ENCODE data around the gene ABCF2. TPM values are rescaled to one million over a fixed set of nuclear protein-coding genes. Genes with fewer than 3 reads are reported as not detected.
A peak's percentile ranks its signal among the peaks of the same experiment; 100 is the strongest.

Gene ABCF2
- total RNA-seq (2014; rRNA removed; shearing (Covaris generic)): 80.2 and 82.5 TPM in 2 replicates

DNA sequence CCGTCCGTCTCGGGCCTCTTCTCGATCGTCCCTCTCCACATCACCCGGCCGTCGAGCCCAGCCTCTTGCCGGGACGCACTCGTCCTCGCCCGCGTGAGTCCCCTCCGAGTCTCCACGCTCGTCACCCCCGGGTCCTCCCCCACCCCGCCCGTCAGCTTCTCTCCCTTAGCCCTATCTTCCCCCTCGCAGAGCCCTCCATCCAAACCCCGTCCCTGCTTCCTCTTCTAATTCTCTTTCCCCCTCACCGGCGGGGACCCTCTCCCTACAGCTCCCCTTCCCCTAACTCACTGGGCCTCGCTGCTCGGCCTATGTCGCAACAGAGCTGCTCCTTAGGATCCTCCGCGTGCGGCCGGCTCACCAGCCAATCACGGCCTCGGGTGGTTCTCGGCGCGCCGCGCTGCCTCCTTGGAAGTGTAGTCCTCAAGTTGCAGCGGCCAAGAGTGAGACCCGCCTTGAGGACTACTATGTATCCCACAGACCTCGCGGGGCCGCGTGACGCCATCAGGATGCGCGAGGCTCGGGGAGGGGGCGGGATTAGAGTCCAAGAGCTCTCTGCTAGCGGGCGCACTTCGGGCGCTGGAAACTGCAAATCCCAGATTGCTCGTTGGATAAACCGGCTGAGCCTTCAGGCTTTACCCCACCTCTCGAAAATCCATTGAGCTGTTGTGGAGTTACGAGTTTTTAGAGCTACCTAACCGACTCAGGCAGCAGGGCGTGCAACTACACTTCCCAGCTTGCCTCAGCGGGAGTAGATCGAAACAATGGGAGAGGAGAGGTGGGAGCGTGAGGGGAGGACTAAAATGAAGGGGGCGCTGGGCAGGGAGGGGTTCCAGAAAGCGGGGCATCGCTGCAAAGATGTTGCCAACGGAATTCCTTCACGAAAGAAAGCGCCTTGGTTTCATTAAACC is at the start of gene ABCF2:
Gene ABCF2, minus strand, starts transcription at position 331 of the 908 bp plus-strand sequence. CDS start 747 bp downstream, outside the sequence.
- DNase-seq (ENCODE audit: low spot score): peak; percentile 100

DNA sequence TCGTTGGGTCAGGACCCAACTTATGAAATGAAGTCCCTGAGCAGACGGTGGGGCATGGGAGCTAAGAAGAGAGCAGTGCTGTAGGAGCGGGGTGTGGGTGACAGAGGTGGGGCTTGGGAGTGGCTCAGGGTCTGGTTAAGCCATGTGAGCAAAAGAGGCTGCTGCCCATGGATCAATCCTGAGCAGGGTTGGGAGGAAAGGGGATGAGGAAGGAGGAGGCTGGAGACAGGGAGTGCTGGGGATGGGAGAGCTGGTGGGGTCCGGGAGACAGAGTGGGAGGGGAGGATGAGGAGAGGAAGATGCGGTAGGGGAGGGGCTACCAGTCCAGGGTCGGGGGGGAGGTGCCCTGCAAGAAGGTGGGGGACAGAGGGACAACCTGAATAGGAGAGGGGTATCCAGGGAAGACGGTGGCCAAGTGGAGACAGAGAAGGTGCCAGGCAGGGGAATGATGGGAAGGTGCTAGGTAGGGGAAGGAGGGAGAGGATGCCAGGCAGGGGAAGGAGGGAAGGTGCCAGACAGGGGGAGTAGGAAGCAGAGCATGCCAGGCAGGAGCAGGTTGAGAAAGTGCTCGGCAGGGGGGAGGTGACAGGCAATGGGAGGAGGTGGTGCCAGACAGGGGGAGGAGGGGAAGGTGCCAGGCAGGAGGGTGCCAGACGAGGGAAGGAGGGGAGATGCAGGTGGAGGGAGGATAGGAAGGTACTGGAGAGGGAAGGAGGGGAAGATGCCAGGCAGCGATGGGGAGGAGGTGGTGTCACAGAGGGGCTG is 49.0 kb upstream of the ABCF2 start:
- no peak for DNase-seq (ENCODE audit: low spot score)

DNA sequence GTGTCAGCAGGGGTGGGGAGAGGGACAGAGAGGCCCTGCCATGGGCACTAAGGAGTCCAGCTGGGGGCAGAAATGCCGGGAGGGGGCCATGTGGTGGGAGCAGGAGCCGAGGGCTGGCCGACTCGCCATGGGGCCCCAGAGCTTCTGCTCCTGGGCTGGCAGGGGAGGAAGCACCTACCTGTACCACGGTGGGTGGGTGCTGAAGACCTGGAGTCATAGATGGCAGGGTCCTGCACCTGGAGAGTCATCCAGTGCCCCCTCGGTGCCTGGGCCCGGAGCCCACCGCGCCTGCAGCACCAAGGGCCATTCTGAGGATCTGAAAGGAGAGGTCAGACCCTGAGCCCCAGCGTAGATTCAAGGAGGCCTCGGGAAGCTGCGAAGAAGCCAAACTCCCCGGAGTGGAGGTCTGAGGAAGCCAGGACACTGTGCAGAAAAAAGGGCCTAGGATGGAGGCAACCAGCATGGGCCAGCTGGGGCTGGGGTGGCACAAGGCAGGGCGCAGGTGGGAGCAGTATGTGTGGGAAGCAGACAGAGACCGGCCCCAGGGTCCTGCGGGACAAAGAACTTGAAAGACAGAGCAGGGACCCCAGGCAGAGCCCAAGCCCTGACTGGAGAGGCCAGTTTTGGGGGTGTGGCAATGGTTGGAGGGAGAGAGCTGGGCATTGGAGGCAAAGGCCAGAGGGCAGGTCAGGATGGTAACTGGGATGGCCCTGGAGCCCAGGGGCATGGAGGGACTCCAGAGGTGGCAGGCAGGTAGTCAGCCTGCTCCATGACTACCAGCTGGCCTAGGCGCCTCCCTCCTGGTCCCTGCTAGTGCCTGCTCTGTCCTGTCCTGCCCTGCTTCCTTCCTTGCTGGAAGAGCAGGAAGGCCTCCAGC is 48.2 kb upstream of the ABCF2 start:
- no peak for DNase-seq (ENCODE audit: low spot score)

DNA sequence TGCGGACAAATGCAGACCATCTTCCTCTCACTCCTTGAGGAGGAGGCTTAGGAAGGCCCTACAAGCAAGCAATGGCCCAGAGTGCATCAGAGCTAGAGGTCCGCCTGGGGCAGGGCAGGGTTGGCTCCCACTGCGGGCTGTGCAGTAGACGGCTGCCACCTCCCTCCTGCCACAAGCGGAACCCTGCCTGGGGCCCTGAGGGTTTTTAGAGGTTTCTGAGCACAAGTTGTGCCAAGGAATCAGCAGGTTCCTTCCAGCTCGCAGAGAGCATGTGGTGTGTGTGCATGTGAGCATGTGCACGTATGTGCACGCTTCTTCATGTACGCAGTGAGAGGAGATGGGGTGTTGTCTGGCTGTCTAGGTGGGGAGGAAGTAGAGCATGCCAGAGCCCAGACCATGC is 47.4 kb upstream of the ABCF2 start:
- no peak for DNase-seq (ENCODE audit: low spot score)

DNA sequence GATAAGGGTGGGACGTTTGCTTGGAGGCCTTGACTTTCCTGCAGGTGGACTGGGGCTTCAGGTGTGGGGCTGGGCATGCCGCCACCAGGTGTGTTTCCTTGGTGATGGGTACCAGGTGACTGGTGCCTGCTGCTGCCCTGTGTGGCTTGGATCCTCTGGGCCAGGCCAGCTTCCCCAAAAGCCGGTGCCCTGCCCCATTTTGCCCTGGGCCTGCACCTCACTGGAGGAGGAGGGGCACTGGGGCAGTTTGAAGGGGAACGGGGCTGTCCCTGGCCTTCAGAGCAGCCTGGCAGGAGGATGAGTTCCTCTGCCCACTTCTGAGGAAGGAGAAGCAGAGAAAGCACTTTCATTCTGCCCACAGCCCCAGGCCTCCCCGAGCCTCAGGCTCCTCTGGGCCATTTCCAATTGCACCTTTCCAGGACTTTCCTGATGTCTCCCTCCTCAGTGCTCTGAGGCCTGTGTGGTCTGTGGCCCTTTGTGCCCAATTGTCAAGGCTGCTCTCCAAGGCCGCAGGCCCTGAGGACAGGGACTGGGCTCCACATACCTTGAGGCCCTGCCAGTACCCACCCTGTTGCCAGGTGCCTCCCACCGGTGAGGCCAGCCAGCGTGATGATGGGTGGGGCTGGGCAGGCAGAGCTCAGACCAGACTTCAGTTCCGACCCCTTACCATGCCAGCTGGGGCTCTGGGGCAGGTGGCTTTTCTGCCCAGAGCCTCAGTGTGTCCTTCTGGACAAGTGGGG is 46.8 kb upstream of the ABCF2 start:
- no peak for DNase-seq (ENCODE audit: low spot score)

DNA sequence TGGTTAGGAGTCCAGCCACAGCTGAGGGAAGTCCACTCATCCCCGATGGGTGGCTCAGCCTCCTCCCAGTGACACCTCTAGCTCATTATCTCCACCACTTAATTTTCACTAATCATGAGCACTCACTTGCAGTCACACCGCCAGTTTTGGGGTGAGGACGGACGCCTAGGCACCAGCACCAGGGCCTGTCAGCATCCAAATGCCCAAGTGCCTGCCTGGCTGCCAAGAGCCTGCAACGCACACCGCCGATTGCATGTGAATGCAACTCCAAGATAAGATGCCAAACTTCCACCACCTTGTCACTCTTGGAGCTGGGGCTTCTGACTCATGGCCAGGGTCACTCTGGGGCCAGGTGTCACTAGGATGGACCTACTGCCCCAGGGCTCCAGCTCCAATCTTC is 45.9 kb upstream of the ABCF2 start:
- no peak for DNase-seq (ENCODE audit: low spot score)

DNA sequence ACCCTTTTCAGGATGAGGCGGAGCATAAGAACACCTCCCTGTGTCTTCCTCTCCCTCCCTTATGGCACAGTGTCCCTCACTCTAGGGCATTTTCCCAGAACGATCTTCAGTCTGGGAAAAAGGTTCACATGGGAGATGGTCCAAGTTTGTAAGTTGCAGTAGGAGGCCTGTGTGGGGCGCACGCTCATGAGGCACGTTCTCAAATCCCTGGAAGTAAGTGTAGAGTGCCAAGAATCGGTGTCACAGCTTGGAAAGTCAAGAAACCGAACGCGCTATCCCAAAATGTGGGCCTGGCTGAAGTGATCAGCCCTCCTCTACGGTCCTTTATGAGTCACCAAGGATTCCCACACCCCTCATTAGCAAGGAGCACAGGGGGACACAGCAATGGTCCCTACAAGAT is 45.4 kb upstream of the ABCF2 start:
- no peak for DNase-seq (ENCODE audit: low spot score)

DNA sequence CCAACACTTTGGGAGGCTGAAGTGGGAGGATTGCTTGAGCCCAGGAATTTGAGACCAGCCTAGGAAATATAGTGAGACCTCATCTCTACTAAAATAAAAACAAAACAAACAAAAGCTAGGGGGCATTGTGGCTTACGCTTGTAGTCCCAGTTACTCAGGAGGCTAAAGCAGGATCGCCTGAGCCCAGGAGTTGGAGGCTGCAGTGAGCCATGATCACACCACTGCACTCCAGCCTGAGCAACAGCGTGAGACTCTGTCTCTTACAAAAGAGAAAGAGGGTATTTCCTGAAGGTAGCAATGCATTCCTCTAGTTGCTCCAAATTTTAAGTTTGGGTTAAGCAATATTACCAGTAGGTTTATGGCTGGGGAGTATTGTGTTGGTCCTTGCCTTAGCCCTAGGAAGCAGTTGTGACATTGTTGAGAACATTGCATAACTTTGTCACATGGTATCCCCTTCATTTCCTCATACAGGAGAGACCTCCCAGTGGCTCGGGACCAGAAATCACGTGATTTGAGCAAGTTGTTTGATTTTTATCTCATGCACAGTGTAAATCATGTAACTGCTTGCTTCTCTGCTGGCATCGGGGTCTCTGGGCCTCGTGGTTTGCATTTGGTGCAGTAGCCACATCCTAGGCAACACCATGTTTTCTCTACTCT is 44.8 kb upstream of the ABCF2 start:
- no peak for DNase-seq (ENCODE audit: low spot score)

DNA sequence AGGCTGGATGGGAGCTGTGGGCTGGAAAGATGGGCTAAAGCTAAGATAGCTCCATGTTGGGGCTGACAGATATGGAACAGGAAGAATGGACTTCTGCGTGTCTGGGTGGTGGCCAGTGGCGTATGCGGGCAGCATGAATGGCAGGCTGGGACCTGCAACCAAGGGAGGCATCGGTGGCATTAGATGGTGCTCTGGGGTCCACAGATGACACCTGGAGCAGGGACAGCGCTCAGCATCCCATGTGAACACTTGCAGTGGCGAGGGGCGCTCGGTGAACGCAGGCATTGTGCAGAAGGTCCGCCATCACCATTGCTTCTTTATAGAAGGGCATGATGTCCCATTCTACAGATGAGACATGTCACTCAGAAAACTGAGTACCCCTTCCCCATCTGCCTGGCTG is 42.5 kb upstream of the ABCF2 start:
- DNase-seq (ENCODE audit: low spot score): no peak

DNA sequence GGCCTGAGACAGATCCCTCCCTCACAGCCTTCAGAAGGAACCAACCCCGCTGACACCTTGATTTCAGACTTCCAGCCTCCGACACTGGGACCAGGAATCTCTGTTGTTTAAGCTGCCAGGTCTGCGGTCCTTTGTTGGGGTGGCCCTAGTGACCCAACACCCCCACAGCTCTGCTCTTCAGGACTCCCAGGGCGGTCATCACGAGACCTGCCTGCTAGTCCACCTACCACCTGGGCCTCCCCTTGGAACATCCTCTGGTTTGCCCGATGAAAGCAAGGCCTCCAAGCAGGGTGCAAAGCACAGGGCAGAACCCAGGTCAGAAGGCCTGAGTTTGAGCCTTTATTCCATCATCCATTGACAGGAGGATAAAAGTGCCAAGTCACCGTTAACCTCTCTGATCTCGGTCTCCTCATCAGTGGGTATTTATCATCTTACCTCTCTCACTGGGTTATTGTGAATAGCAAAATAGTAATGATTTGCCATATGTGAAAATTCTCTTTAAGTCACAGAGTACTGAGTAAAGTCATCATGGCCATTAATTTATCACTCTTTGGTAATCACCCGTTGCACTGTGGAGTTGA is 38.4 kb upstream of the ABCF2 start:
- no peak for DNase-seq (ENCODE audit: low spot score)

DNA sequence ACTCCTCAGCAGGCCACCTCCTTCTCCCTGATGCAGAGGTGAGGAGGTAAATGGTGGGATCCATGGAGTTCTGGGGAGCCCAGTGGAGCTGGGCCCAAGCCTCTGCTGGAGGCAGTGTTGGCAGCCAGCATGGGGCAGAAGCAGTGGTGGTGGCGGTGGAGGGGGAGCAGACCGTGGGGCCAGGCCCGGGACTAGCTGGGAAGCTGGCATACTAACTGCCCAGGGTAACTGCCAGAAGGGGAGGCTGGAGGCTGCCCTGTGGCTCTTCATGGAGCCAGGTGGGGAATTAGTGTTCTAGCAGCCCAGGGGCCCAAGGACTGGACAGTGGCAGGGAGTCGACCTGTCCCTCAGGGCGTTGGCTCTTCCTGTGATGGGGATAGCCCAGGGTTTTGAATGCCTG is 37.6 kb upstream of the ABCF2 start:
- no peak for DNase-seq (ENCODE audit: low spot score)

DNA sequence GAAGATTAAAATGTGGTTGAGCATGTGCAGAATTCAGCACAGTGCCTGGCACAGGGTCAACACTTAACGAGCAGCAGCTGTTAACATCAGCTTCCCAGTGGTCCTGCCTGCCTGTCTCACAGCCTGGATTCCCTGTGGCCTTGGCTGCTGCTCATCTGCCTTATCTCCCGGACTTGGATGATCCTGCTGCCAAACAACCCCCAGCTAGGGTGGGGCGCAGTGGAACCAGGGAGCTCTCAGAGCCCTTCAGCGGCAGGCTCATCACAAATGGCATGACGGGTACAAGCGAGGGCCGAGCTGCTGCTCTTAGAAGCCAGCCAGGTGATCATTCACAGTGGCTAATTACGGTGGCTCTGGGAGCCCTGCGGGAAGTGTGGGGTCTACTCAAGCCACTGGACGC is 34.5 kb upstream of the ABCF2 start:
- no peak for DNase-seq (ENCODE audit: low spot score)

DNA sequence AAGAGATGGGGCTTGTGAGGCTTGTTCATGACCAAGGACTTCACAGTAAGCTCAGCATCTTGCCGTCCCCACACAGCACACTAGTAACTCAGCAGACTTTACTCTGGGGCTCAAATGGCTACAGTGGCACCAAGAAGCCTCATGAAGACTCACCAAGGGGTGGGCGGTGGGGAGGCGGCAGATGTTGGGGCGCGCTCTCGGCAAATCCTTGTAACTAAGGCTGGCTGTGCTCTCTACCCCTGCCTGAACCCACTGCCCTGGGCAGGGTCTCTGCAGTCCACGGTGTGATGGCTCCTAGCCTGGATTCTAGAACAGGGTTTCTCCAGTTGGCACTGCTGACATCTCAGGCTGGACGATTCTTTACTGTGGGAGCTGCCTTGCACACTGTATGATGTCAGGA is 33.9 kb upstream of the ABCF2 start:
- DNase-seq (ENCODE audit: low spot score): no peak

DNA sequence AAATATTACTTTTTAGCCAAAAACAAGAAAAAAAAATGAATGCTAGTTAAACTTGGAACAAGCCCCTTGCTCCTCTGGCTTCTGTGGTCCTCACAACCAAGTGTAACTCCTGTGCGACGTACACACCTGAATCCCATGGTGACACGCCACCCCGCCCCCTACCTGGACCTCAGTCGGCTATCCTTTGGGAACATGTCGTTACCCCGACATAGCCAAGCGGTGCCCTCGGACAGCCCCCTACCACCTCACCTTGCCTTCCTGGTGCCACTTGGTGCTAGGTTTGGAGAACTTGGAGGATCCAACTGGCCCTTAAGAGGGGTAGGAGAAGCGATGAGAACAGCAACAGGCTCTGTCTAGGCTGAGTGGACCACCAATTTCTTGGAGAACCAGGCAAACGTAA is 33.5 kb upstream of the ABCF2 start:
- no peak for DNase-seq (ENCODE audit: low spot score)

DNA sequence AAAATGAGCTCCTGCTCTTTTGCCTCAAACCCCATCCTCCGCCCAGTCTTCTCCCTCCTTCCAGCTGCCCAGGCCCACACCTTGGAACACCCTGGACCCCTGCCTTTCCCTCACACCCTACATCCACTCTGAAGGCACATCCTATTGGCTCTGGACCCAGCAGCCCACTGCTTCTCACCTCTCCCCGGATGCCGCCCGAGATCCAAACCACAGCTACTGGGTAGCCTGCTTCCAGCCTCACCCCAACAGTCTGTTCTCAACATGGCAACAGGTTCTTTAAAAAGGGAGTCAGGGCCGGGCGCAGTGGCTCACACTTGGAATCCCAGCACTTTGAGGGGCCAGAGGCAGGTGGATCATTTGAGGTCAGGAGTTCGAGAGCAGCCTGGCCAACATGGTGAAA is 31.0 kb upstream of the ABCF2 start:
- no peak for DNase-seq (ENCODE audit: low spot score)

DNA sequence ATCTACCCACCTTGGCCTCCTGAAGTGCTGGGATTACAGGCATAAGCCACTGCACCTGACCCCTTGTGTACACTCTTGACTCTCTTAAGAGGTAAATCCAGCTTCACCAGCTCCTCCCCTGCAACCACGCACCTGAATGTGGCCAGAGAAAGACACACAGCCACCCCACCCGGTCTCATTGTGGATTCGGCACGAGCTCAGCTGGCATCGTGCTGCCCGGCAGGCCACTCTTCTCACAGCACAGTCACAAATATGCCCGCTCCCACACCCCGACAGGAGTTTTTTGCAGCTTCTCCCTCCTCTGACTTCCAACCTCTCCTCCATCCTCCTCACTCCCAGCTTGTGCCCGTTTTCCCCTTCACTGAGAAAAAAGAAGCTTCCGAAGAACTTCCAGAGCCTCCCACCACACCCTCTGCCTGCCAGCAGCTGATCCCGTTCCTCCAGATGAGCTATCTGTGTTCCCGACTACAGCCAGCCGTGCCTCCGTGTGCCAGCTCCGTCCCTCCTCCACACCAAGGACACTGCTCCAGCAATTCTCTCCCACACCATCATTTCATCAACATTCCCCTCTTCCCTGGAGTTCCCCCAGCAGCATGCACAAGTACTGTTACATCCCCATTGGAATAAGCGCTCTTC is 29.5 kb upstream of the ABCF2 start:
- no peak for DNase-seq (ENCODE audit: low spot score)

DNA sequence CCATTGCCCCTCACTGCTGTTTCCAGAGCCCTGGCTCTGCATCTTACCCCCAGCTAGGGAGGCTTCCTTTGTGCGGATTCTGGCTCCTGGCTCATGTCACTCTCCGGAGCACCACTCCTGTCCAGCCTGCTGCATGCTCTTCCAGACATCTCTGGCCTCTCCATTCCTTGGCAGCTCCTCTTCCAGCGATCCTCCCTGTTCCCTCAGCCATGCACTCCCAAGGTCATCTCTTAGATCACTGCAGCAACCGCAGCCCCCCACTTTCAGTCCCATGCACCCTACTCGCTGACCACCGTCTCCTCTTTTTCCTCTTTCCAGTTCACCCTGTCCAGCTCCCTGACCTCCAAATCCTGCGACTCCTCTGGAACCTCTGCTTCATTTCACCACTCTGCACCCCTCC is 28.4 kb upstream of the ABCF2 start:
- no peak for DNase-seq (ENCODE audit: low spot score)

DNA sequence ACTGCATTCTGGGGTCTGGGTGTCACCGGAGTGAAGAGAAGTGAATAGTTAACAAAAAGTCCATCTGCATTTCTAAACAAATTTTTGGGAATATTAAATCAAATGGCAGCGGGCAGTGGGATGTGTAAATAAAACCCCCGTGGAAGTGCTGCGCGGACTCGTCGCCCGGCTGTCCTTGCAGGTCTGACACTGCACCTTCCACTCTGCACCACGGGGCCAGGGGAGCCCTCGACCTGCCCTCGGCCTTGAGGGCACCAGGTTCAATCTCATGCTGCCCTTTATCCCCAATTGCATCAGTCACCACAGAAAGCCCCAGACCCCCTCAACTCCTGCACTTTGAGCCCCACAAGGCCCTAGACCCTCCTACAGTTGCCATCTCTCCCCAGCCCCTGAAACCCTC is 27.8 kb upstream of the ABCF2 start:
- no peak for DNase-seq (ENCODE audit: low spot score)

DNA sequence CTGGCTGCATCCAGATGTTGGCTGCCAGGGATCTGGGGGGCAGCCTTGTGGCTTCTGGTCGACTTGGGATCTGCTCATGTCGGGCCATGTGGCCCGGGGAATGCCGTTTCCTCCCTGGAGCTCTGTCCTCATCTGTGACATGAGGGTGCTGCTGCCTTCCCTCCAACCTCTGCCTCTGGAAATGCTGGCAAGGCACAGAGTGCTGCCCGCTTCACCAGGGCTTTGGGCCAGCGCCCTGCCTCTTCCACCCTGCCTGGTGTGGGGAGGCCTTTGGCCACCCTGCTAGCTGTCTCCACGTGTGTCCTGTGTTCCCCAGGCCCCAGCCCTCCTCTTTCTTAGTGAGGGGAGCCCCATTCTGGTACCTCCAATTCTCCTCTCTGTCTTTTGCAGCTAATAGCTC is 27.3 kb upstream of the ABCF2 start:
- DNase-seq (ENCODE audit: low spot score): no peak
